ENCODE data around the gene IL11RA. TPM values are rescaled to one million over a fixed set of nuclear protein-coding genes. Genes with fewer than 3 reads are reported as not detected.

Gene IL11RA
- total and polyA plus RNA-seq, 2 experiments from 2014 or later, result 88.2 to 98.7 TPM

- peak overlapping the region; percentile 58 for H3K4me3 ChIP-seq
- H3K9me3 ChIP-seq (ENCODE audit: low read depth), result no peaks in the 10 kb centered on the region
- H3K4me1 ChIP-seq (ENCODE audit: low read depth), result peaks cover 8% of the 10 kb centered on the region
- no peaks in the 10 kb centered on the region for H3K27me3 ChIP-seq
- H3K36me3 ChIP-seq, result no peaks in the 10 kb centered on the region
- TF ChIP-seq CTCF (IDR thresholded peaks at IDR 0.05; ENCODE audit: low read depth, low read length), result no peak
- peak overlapping the region; percentile 79 for H3K27ac ChIP-seq
- peak in 1 of 2 donors; percentile 44 for DNase-seq (ENCODE audit: low read depth in 1 of 2, low spot score in 1 of 2)
These were observed 41.4 kb upstream of the IL11RA start for GRCh38 chr9:34610434-34611206.

- H3K36me3 ChIP-seq, result no peaks in the 10 kb centered on the region
- DNase-seq (ENCODE audit: low read depth in 1 of 2, low spot score in 1 of 2), result no peak
- H3K27ac ChIP-seq, result peak overlapping the region; percentile 79
These were observed 40.7 kb upstream of the IL11RA start for GRCh38 chr9:34611251-34611810.

GRCh38 chr9:34611811-34612787, 39.9 kb upstream of the IL11RA start, which contains the start of gene RPP25L:
Gene RPP25L (minus strand): TSS chr9:34612097. CDS start chr9:34611296, 801 bp downstream.
- peak; percentile 89 to 91 for DNase-seq (ENCODE audit: low read depth in 1 of 2, low spot score in 1 of 2)
- Histone ChIP-seq H3K9me3 (ENCODE audit: low read depth) (no peaks in the 10 kb centered on the region), H3K27ac (peak within 1 kb of the TSS; percentile 79), H3K4me1 (ENCODE audit: low read depth) (peaks cover 8% of the 10 kb centered on the region), H3K4me3 (peak within 1 kb of the TSS; percentile 58), H3K27me3 (no peaks in the 10 kb centered on the region), H3K36me3 (peaks cover 4% of the 10 kb centered on the region)
- TF ChIP-seq CTCF (IDR thresholded peaks at IDR 0.05; ENCODE audit: low read depth, low read length), result no peak

More at GRCh38 chr9:34611251-34611810, 40.7 kb upstream of the IL11RA start:
- Histone ChIP-seq H3K27me3 (no peaks in the 10 kb centered on the region), H3K9me3 (ENCODE audit: low read depth) (no peaks in the 10 kb centered on the region), H3K4me1 (ENCODE audit: low read depth) (peaks cover 8% of the 10 kb centered on the region), H3K4me3 (peak overlapping the region; percentile 58)
- TF ChIP-seq CTCF (IDR thresholded peaks at IDR 0.05; ENCODE audit: low read depth, low read length), result no peak

- Histone ChIP-seq H3K4me1 (ENCODE audit: low read depth) (peaks cover 8% of the 10 kb centered on the region), H3K4me3 (peak overlapping the region; percentile 58), H3K36me3 (peaks cover 12% of the 10 kb centered on the region), H3K27ac (no peak overlapping the region), H3K27me3 (no peaks in the 10 kb centered on the region), H3K9me3 (ENCODE audit: low read depth) (no peaks in the 10 kb centered on the region)
- peak; percentile 77 to 90 for DNase-seq (ENCODE audit: low read depth in 1 of 2, low spot score in 1 of 2)
- TF ChIP-seq CTCF (IDR thresholded peaks at IDR 0.05; ENCODE audit: low read depth, low read length), result peak; percentile 91
These were observed 39.1 kb upstream of the IL11RA start for GRCh38 chr9:34612788-34613390.

- Histone ChIP-seq H3K4me3 (no peak overlapping the region), H3K27me3 (no peaks in the 10 kb centered on the region), H3K4me1 (ENCODE audit: low read depth) (peaks cover 12% of the 10 kb centered on the region), H3K36me3 (peaks cover 12% of the 10 kb centered on the region), H3K27ac (no peak overlapping the region), H3K9me3 (ENCODE audit: low read depth) (no peaks in the 10 kb centered on the region)
- TF ChIP-seq CTCF (IDR thresholded peaks at IDR 0.05; ENCODE audit: low read depth, low read length), result no peak
- no peak for DNase-seq (ENCODE audit: low read depth in 1 of 2, low spot score in 1 of 2)
These were observed 36.9 kb upstream of the IL11RA start for GRCh38 chr9:34615132-34615531.

Data from cardiac muscle cell (in vitro differentiated cells and primary cell).